ENCODE results near the gene EIF3I. TPM values are rescaled to one million over a fixed set of nuclear protein-coding genes. Genes with fewer than 3 reads are reported as not detected.

Gene EIF3I
- total and polyA plus RNA-seq, 2 of the 13 experiments (the other 11 are each of a cell fraction or from before 2014, with no cell fraction given): 210 to 223 TPM

- TF ChIP-seq ZGPAT (CRISPR knock-in tag; IDR thresholded peaks at IDR 0.05) (0 out of 2 replicates have a peak, but pooled peaks have one; percentile 3), ELF1 (CRISPR knock-in tag; IDR thresholded peaks at IDR 0.05) (0 out of 2 replicates have a peak, but pooled peaks have one; percentile 14), ZNF329 (CRISPR knock-in tag; IDR thresholded peaks at IDR 0.05; ENCODE audit: low read depth) (no peak)
Observed at GRCh38 chr1:32180186-32181060, 41.8 kb upstream of the EIF3I start (continued).

GRCh38 chr1:32181065-32181464 is 41.1 kb upstream of the EIF3I start:
- Histone ChIP-seq H3K36me3 (replicated peaks in 1 of 2; ENCODE audit: control insufficient read depth in 1 of 2, insufficient read depth in 2 of 2, low read length in 2 of 2) (peaks cover 9 to 28% of the 10 kb centered on the region in 2 experiments; a peak in 4 of 5 replicates), H3K4me1 (ENCODE audit: insufficient read depth, low read length) (peaks cover 70% of the 10 kb centered on the region), H3K4me3 (replicated peaks in 1 of 3; ENCODE audit: insufficient read depth in 1 of 3, low read depth in 2 of 3, low read length in 3 of 3) (peak overlapping the region; percentile 58 to 76 (median 61); a peak in 5 of 6 replicates), H3K4me2 (ENCODE audit: low read depth, low read length) (peak overlapping the region; percentile 80), H3K9ac (ENCODE audit: insufficient read depth, low read depth, low read length) (peak overlapping the region; percentile 84), H3K27ac (ENCODE audit: extremely low read length, insufficient read depth, low read length) (peak overlapping the region; percentile 87), H3K79me2 (ENCODE audit: insufficient read depth, low read length) (peaks cover 45% of the 10 kb centered on the region), H2AFZ (ENCODE audit: low read length) (no peak overlapping the region), H4K20me1 (ENCODE audit: insufficient read depth, low read length) (peaks cover 2% of the 10 kb centered on the region; the same call in 1 of the 2 replicates), H3K27me3 (ENCODE audit: control insufficient read depth in 1 of 2, insufficient read depth in 2 of 2, low read length in 2 of 2) (no peaks in the 10 kb centered on the region), H3K9me3 (ENCODE audit: low read length) (no peaks in the 10 kb centered on the region)
- in situ Hi-C loops (cut with HindIII; ENCODE audit: extremely low pct_ligation_motif_present, low pct_unique_long_range_greater_than_20kb): no loop called here
- CTCF ChIA-PET (ENCODE audit: low intra/inter-chr PET ratio, low total read pairs): no interaction called here
- no peak for DNase-seq (ENCODE audit: low spot score)
- TSS peak; percentile 66 for BruUV-seq (replicated peaks)
- POLR2A ChIA-PET: interaction anchor here (0.6 to 2.7 kb wide), 6 partner anchors 17 to 131 kb away, joined by 4 to 38 read pairs (median 11); partner anchors contain the start of genes CCDC28B, HDAC1, LCK and TMEM39B
- no peak for ATAC-seq
- FAIRE-seq: no peak
- WGBS (ENCODE audit: low lambda C conversion rate): 88% methylated on average over 9 of the region's 9 CpGs
- intact Hi-C loops (cut with micrococcal nuclease; ENCODE audit: unreplicated experiment): no loop called here
- no peak for TF ChIP-seq RAD21 (CRISPR knock-in tag; IDR thresholded peaks at IDR 0.05)
- TF ChIP-seq ZNF713 (CRISPR knock-in tag; IDR thresholded peaks at IDR 0.05): no peak
- TF ChIP-seq RXRA (CRISPR knock-in tag; IDR thresholded peaks at IDR 0.05): no peak
- TF ChIP-seq ZNF318 (CRISPR knock-in tag; IDR thresholded peaks at IDR 0.05): no peak
- no peak for TF ChIP-seq DBP (CRISPR knock-in tag; IDR thresholded peaks at IDR 0.05; ENCODE audit: not compliant biosample characterization)
- TF ChIP-seq HNRNPK (IDR thresholded peaks at IDR 0.05; ENCODE audit: low read depth, low read length, poor library complexity, severe bottlenecking): no peak

Data from HepG2 (cell line).